Nephron progenitor cell (in vitro differentiated cells): ENCODE results near the gene NWD2.
A peak's percentile ranks its signal among the peaks of the same experiment; 100 is the strongest.

Experiments
- DNase-seq: peaks from one replicate; pipeline ENCODE4 v3.0.0; 2021
- H3K27ac Mint-ChIP-seq: 2 replicates; pipeline ENCODE4 v1.8.0; 2021; ENCODE audit warnings: mild to moderate bottlenecking, moderate library complexity, mixed read lengths
- H3K27me3 Mint-ChIP-seq: 2 replicates; pipeline ENCODE4 v1.8.0; 2021; ENCODE audit warnings: mild to moderate bottlenecking, low read depth, mixed read lengths; ENCODE audit not compliant: poor library complexity
- H3K36me3 Mint-ChIP-seq: 2 replicates; pipeline ENCODE4 v1.8.0; 2021; ENCODE audit warnings: low read depth, mixed read lengths
- H3K4me1 Mint-ChIP-seq: 2 replicates; pipeline ENCODE4 v1.8.0; 2021; ENCODE audit warnings: mixed read lengths
- H3K4me3 Mint-ChIP-seq: 2 replicates; pipeline ENCODE4 v1.8.0; 2021; ENCODE audit warnings: mild to moderate bottlenecking, moderate library complexity, mixed read lengths
- H3K9me3 Mint-ChIP-seq: 2 replicates; pipeline ENCODE4 v1.8.0; 2021; ENCODE audit warnings: mild to moderate bottlenecking, moderate library complexity, mixed read lengths
- CTCF ChIP-seq: fragments of 200-600 bp; sonication (generic); IDR thresholded peaks from 2 replicates; pipeline ENCODE4 v1.5.0; 2021; ENCODE audit warnings: antibody characterized with exemption

NWD2 gene

GRCh38 chr4:37446016-37446415 is 201.5 kb downstream of the NWD2 start:
- no peaks in the 10 kb centered on the region for H3K36me3 Mint-ChIP-seq
- H3K4me1 Mint-ChIP-seq, result peaks cover 10% of the 10 kb centered on the region

GRCh38 chr4:37447886-37448285 is 203.3 kb downstream of the NWD2 start:
- Mint-ChIP-seq H3K9me3 (peaks cover 7% of the 10 kb centered on the region), H3K27ac (no peak overlapping the region), H3K4me1 (peaks cover under 1% of the 10 kb centered on the region)

More at GRCh38 chr4:37446016-37446415, 201.5 kb downstream of the NWD2 start:
- Mint-ChIP-seq H3K4me3 (no peak overlapping the region), H3K27ac (no peak overlapping the region), H3K27me3 (peaks cover 20% of the 10 kb centered on the region), H3K9me3 (peaks cover 7% of the 10 kb centered on the region)
- no peak for TF ChIP-seq CTCF
- DNase-seq, result no peak

GRCh38 chr4:37450309-37450708 is 205.8 kb downstream of the NWD2 start:
- TF ChIP-seq CTCF, result no peak
- H3K36me3 Mint-ChIP-seq, result no peaks in the 10 kb centered on the region
- no peak overlapping the region for H3K27ac Mint-ChIP-seq
- DNase-seq, result no peak
- peaks cover 49% of the 10 kb centered on the region for H3K27me3 Mint-ChIP-seq
- H3K4me3 Mint-ChIP-seq, result no peak overlapping the region
- no peaks in the 10 kb centered on the region for H3K9me3 Mint-ChIP-seq
- peaks cover 17% of the 10 kb centered on the region for H3K4me1 Mint-ChIP-seq

More at GRCh38 chr4:37447886-37448285, 203.3 kb downstream of the NWD2 start:
- no peak for DNase-seq
- Mint-ChIP-seq H3K4me3 (no peak overlapping the region), H3K27me3 (peaks cover 30% of the 10 kb centered on the region), H3K36me3 (no peaks in the 10 kb centered on the region)
- no peak for TF ChIP-seq CTCF

- Mint-ChIP-seq H3K27me3 (peaks cover 55% of the 10 kb centered on the region), H3K9me3 (no peaks in the 10 kb centered on the region), H3K27ac (no peak overlapping the region), H3K36me3 (no peaks in the 10 kb centered on the region), H3K4me1 (peaks cover 17% of the 10 kb centered on the region), H3K4me3 (no peak overlapping the region)
- no peak for TF ChIP-seq CTCF
- no peak for DNase-seq
These were observed 206.4 kb downstream of the NWD2 start for GRCh38 chr4:37450911-37451310.

- H3K27me3 Mint-ChIP-seq, result peaks cover 62% of the 10 kb centered on the region
- TF ChIP-seq CTCF, result no peak
- H3K36me3 Mint-ChIP-seq, result no peaks in the 10 kb centered on the region
- H3K27ac Mint-ChIP-seq, result no peak overlapping the region
- H3K4me3 Mint-ChIP-seq, result no peak overlapping the region
- no peak for DNase-seq
- H3K4me1 Mint-ChIP-seq, result peaks cover 17% of the 10 kb centered on the region
- no peaks in the 10 kb centered on the region for H3K9me3 Mint-ChIP-seq
These were observed 207.1 kb downstream of the NWD2 start for GRCh38 chr4:37451656-37452055.

GRCh38 chr4:37452952-37453280 is 208.4 kb downstream of the NWD2 start:
- H3K4me3 Mint-ChIP-seq, result peak overlapping the region; percentile 82
- H3K36me3 Mint-ChIP-seq, result no peaks in the 10 kb centered on the region
- TF ChIP-seq CTCF, result peak; percentile 51
- H3K4me1 Mint-ChIP-seq, result peaks cover 17% of the 10 kb centered on the region
- no peak overlapping the region for H3K27ac Mint-ChIP-seq
- H3K27me3 Mint-ChIP-seq, result peaks cover 65% of the 10 kb centered on the region
- peak; percentile 40 for DNase-seq
- no peaks in the 10 kb centered on the region for H3K9me3 Mint-ChIP-seq
